Activated naive CD4-positive, alpha-beta T cell treated with Interleukin-2 at 50 U/mL for 16 hours (primary cell): ENCODE results near the gene NEK2.
"Not testable (repeated sequence)": the region's sequence is repeated elsewhere in the genome, so short reads cannot be mapped to it uniquely, and the experiment has no call there.

ENCODE experiments used
- DNase-seq: peaks from one replicate; pipeline ENCODE4 v3.0.0-alpha.2; 2020

The NEK2 gene

DNA sequence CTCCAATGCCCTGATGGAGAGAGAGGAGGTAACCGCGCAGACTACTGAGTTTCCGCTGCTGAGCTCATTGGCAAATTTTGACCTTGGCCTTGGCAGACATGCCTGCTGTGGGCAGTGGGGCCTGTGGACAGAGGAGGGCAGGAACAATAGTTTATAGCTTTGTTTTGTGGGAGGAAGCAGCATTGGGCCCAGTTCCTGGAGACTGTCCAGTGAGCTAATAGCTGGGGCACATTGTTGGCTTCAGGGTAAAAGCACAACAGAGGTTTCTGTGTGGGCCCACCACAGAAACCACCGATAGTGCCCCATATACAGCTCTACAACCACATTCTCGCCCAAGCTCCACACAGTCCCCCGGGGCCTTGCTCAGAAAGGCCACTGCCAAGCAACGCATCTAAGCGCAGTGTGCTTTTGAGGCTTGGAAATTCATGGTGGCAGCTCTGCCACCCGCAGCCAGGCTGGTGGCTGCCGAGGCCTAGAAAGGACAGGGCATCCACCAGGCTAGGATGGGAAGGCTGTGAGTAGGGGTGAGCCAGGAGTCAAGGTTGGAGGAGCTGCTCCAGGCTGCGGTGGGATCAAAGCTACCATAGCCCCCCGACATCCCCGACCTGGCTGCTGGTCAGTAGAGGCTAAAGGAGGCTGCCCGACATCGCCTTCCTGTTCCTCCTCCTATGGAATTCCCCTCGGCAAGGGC, 43.2 kb downstream of the NEK2 start:
- DNase-seq, result no peak

DNA sequence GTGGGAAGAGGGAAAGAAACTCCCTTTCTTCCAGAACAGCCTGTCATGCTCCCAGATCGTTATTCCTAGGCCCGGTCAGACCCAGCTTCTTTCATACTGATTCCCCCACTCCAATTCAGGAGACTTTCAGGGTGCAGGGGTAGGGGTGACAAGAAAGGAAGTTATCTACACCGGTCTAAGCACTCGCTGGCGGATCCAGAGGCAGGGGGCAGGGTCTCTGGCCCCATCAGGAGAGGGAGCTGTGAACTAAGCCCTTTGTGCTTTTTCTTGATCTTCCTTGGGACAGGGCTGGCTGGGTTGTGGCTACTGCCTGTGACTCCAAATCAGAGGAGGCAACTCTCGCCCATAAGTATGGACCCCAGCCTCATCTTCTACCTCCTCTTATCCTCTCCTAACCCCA, 44.3 kb downstream of the NEK2 start:
- DNase-seq, result no peak

DNA sequence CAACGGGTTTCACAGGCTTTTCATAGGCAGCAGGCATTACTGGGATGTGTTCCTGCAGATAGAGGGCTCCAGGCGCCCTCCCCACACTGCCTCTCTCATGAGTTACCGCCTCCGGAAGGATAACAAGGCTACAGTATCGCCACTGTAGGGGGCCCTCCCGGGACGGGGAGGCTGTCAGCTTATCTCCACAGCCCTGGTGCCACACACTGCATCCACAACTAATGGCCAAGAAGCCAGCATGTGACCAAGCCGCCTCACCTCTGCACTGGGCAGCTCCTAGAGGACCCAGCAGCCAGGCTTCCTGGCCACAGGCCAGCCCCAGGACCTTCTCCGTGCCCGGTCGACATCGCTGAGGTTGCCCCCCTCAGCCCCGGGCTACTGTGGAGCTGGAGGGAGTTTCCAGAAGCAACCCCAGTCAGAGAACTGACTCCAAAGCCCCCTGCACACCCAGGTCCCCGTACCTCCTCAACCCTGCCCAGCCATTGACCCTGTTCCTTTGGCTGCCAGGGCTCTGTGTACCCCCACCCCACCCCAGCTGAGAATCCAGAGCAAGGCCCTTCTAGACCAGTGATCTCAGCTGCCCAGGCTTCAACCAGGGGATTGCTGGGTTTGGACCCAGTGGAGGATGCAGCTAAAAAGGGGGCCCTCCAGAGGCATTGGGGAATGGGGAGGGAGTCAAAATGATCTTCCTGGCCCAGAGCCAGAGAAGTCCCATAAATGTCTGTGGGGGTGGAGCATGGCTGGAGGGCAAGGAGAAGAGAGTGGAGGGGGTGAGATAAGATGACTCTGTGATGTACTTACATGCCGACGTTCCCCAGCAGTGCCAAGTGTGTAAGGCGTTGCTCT, 45.0 kb downstream of the NEK2 start:
- DNase-seq, result no peak

DNA sequence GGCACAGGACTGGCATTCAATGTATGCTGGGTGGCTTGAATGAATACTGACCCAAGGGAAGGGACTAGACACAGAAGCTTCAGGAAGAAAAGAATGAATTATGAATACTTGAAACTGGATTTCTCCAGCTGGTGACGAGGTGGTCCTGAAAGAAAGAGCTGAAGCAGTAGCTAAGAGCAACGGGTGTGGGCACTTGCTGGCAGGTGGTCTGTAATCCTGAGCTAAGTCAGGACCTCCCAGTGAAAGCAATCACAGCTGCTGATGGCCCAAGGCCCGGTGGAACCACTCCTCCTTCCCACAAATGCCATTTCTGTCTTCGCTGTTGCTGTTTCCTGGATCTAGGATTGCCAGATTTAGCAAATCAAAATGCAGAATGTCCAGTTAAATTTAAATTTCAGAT, 47.0 kb downstream of the NEK2 start:
- no peak for DNase-seq

DNA sequence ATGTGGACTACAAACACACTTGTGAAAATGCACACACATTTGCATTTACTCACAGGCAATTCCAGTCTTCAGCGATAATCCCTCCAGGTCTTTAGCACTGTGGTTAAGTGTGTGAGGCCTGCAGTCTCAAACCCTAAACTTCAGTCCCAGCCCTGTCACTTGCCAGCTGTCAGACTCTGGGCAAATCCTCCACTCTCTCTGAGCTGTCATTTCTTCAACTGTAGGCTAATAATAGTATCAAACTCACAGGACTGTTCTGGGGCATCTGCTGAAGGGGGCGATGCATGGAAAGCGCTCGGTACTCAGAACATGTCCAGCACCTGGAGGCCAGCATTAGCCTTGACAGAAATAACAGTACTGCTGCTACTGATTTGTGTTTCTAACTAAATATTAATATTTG, 48.2 kb downstream of the NEK2 start:
- DNase-seq, result no peak

DNA sequence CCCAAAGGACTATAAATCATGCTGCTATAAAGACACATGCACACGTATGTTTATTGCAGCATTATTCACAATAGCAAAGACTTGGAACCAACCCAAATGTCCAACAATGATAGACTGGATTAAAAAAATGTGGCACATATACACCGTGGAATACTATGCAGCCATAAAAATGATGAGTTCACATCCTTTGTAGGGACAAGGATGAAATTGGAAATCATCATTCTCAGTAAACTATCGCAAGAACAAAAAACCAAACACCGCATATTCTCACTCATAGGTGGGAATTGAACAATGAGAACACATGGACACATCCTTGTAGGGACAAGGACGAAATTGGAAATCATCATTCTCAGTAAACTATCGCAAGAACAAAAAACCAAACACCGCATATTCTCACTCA, 49.6 kb downstream of the NEK2 start:
- DNase-seq, result not testable (repeated sequence)

DNA sequence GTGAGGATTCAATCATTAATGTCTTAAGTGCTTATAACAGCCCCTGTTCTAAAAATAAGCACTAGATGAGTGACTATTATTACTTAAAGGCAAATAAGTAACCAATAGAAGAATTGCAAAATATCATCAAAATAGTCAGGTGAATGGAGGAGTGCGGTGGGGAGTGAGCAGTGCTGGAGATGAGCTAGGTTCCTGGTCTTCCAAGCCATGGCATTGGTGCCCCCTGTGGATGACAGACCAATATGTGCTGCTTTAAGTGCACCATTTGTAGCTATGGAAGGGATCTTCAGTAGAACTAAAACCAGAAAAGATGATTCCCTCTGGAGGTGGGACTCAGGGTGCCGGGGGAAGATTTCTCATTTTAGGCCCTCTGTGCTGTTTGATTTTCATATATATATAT, 50.4 kb downstream of the NEK2 start:
- DNase-seq, result no peak

DNA sequence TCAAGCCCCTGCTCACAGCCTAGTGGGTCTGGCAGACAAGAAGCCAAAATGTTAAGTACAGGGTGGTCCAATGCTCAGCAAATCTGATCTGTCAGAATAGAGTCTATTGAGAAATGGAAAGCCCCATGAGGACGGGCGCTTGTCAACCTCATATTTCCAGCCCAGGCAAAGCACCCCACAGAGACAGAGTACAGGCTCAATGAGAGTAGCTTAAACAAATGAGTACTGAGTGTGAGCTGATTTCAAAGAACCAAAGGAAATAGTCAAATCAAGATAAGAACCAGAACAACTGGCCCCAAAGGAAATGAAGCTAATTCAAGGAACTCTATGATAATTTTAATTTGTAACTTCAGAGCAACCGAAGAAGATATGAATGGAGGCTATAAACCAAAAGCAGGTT, 51.9 kb downstream of the NEK2 start:
- DNase-seq, result no peak

DNA sequence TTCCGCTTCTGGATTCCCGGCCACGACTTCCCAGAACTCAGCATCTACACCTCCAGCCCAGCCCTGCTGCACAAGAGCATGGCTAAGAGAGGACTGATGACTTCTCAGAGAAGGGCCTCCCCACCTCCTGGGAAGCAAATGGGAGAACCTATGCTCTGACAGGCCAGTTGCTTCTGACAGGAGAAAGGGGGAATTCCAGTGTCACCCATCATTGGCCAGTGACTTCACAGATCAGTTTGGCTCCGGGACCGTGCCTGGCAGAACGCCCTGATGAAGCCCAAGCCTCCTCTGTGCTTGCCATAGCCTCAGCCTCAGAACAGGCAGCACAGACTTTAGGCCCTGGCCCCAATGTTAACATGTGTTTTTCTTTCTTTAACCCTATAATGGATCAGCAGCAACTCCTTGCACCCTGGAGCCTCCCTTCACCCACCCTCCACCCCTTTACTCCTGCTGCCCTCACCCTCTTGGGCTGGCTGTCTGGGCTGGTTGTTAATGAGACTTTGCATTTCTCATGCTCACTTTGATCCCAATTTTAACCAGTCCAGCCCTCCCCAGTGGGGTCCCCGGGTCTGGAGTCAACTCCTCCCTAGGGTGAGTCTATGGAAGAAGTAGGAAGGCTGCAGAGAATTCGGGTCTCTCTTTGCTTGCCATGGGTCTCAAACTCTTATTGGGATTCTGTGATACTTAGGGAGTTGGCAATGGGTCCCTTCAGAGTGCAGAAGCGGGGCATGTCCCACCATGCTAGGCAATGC, 53.8 kb downstream of the NEK2 start:
- no peak for DNase-seq

DNA sequence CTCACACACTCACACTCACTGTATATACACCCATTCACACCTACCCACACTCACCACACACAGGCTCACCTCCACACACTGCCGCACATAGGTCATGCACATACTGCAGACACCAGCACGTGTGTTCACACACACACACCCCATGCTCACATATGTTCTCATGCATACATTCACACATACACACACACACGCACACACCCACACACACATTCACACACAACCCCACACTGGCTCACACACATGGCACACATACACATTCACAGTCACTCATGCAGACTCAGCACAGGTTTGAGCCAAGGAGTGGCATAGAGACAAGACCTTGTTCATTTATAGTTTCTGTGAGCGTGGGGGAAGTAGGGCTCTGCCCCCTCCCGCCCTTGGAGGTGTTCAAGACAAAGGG, 55.3 kb downstream of the NEK2 start:
- DNase-seq, result no peak

DNA sequence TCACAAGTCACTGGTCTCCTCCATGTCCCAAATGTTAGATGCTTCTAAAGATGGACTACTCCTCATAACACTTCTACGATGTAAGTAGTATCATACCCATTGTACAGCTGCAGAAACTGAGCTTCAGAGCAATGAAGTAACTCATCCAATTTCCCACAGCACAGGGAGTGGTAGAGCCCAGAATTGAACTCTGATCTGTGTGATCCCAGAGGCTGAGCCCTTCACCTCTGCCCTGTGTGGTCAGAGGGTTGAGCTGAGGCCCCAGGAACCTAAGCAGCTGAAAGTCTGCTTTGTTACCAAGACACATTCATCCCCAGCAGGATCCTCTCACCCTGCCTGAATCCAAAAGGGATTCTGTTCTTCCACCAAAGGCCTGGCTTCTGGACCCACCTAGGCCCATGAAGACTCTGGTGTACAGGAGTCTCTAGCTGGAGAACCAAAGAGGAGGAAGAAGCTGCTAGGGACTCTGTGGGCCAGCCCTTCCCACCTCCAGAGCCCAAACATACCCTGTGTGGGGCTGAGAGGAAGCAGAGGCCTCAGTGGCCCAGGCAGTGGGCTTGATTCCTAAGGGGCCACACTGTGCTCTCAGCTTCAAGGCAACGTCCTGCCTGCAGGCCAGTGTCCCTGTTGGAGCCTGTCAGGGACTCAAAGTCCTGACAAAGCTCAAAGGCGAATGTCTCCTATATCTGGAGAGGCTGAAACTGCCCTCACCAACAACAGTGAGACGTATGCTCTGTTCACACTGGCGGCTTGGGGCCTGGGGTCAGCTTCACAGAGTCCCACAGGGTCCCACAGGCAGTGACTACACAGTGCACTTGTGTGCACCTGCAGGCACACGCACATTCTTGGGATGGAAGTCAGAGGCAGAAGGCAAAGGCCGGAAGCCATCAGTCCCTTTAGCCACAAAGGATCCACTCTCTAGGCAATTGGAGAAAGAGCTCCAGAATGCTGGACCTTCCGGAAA, 56.1 kb downstream of the NEK2 start:
- no peak for DNase-seq

DNA sequence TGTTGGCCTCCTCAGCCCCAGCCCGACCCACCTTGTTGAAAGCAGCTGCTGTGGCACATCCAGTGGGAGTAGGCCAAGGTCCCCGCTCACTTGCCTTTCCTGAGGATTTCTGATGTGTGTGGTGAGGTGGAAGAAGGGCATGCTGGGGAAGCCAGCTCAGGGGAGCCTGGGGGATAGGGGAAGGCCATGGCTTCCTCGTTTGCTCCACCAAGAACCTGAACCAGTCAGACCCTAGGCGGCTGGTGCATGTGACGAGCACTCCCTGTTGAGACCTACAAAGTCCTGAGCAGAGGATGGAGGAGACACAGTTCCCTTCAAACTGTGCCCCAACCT, 58.5 kb downstream of the NEK2 start:
- DNase-seq, result no peak

DNA sequence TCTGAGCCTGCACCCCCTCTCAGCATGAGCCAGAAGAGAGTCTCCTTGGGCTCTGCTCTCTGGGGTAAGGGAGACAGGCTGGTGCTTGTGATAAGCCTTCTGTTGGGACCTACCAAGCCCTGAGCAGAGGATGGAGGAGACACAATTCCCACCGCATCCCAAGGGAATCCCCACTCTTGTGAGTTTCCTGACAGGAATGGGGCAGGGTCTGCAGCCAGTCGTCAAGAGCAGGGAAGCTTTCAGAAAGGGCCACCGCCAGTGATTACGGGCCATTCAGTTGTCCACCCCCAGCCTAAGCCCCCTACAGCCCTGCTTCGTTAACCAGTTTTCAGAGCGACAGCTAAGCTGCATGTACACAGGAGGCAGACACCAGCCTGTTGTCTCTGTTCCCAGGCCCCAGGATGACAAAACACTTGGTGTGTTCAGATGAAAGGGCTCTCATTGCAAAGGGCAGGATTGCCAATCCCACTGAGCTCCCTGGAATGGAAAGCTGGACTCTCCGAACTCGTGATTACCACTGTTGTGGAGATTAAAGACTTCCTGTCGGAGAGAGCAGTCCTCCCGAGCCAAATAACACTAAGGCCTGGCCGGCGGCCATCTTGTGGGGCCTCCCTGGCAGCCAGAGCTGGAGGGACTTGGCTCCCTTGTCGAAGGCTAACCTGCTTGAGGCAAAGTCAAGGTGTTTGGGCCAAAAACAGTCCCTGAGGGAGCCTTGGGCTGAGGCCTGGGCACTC, 59.0 kb downstream of the NEK2 start:
- DNase-seq, result no peak

DNA sequence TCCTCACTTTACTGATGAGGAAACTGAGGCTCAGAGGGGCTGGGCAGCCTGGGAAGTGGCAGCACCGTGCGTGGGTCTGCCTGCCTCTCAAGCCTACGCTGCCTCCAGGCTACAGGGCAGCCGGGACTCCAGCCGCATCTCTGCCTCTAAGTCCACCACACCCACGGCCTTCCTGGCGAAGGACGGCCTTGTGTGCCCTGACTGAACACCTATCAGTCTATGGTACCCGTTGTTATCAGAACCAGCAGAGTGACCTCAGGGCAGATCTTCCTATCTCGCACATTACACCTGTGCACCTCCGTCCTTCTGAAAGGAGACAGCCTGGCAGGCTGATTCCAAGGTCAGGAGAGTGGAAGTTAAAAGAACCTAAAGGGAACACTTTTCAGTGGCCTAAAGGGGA, 60.8 kb downstream of the NEK2 start:
- no peak for DNase-seq

DNA sequence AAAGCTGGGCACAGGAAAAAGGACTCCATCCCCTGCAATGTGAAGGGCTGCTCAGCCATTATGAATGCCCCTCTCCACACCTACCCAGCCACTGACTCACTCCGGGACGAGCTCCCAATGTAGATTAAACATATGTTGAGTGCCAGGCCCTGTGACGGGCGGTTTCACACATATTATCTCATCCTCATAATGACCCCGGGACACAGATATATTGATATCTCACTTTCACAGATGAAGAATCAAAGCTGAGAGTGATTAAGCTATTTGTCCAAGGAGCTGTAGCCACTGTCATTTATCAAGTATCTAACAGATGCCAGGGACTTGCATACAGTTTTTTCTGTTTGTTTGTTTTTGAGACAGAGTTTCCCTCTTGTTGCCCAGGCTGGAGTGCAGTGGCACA, 61.5 kb downstream of the NEK2 start:
- no peak for DNase-seq

DNA sequence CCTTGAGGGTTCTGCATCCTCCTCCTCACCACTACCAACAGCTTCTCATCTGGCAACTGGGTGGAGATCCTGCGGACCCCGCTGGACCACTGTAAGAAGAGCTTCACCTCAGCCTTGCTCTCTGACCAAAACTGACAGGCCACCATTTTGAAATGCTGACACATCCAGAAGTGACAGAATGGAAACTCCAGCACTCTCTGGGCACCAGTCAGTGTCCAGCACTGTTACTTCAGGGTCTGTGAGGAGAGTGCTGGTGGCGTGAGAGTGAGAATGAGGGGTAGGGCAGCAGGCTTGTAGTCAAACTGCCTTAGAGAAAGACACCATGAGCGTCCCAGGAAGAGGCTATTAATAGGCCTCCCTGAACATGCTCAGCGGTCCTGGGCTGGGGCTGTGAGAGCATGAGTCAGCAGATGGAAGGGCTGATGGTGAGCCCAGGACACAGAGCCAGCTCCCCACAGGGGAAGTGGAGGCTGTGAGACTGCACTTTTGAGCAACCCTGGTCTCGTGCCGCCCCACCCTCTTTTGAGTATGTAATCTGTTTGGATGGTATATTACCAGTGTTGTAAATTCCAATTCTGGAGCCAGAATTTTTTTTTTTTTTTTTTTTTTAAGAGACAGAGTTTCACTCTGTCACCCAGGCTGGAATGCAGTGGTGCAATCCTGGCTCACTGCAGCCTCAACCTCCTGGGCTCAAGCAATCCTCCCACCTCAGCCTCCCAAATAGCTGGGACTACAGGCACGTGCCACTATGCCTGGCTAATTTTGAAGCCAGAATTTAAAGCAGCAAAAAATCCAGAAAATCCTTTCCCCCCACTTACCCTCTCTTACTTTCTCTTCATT, 62.1 kb downstream of the NEK2 start:
- no peak for DNase-seq

DNA sequence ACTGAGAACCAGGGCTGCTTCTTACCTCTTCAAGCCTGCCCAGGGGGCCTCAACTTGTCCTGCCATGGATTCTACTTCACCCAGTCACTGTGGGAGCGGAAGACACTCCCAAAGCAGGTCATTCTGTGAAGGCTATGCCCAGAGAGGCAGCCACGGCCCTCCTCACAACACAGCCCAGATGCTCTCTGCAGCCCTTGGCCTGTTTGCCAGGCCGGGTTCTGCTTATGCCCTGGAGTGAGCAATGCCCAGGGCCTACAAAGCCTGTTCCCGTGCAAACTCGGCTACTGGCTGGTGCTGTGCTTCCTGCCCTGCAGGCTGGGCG, 62.7 kb downstream of the NEK2 start:
- no peak for DNase-seq
